GM19351 (cell line): ENCODE data around the gene COL24A1.

Experiments used
- ATAC-seq: cut with Tn5 transposase; IDR thresholded peaks from one replicate; pipeline ENCODE4 v1.9.1; 2021; ENCODE audit warnings: mild to moderate bottlenecking, moderate library complexity; ENCODE audit not compliant: unreplicated experiment

COL24A1 gene

GRCh38 chr1:86156566-86157455 is at the start of gene COL24A1:
Gene COL24A1, minus strand, starts transcription at chr1:86156772. Its CDS starts 376 bp downstream, at chr1:86156396.
- ATAC-seq, result no peak

GRCh38 chr1:86205741-86206140 is 49.2 kb upstream of the COL24A1 start:
- no peak for ATAC-seq

- no peak for ATAC-seq
These were observed 46.2 kb upstream of the COL24A1 start for GRCh38 chr1:86202552-86203340.

DNA sequence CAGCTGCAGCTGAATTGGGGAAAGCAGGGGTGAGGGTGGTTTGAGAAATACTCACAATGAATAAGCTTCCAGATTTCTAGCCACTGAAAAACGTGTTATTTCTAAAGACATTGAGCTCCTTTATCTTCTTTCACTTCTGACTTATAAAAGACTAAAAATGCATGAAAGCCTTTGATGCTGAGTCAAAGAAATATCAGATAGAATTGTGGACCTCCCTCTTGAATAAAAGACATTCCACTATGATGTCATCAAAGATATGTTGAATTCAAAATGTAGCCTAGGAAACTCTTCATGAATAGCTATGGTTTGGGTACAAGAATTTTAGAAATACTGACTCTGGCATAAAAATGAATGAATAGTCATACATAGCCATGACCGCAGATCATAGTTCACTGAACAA is 44.7 kb upstream of the COL24A1 start:
- no peak for ATAC-seq

GRCh38 chr1:86200901-86201300 is 44.3 kb upstream of the COL24A1 start:
- no peak for ATAC-seq

GRCh38 chr1:86197206-86197855 is 40.8 kb upstream of the COL24A1 start:
- no peak for ATAC-seq

GRCh38 chr1:86195281-86195680 is 38.7 kb upstream of the COL24A1 start:
- no peak for ATAC-seq

DNA sequence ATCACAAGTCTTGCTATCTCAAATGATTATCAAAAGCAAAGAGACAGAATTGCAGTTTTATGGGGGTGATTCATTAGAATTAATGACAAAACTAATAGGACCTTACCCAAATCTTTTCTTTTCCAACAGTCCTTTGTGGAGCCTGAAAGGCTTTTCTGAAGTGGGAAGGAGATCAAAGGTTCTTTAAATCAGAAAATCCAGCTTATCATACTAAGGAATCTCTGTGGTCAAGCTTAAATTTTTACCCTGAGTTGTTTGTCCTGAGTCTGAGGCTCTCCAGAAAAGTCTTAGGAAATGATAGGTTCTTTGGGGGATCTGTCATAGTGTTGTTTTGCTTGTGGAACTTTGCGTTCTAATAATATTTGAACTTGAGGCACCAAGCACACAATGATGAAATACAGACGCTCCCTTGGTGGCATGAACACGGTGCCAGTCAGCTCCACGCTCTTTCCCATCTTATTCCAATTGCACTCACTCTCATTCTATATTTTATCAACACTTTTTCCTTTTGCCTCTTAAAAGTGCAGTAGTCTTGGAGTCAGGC is 38.0 kb upstream of the COL24A1 start:
- no peak for ATAC-seq

DNA sequence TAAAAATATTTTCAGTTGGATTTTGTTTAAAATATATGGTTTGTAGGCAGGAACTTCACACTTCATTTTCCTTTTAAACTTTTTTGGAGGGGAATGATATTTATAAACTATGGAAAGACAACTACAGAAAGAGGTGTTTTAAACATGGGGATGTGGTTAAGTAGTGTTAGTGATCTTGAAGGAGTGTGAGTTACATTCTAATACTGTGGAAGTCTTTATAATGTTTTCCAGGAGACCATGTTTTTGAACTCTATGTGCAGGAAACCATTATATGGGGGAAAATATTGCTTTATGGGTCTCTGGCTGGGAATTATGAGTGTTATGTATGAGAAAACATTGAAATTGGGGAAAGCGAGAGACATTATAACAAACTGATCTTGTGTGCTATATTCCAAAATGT is 35.8 kb upstream of the COL24A1 start:
- no peak for ATAC-seq

DNA sequence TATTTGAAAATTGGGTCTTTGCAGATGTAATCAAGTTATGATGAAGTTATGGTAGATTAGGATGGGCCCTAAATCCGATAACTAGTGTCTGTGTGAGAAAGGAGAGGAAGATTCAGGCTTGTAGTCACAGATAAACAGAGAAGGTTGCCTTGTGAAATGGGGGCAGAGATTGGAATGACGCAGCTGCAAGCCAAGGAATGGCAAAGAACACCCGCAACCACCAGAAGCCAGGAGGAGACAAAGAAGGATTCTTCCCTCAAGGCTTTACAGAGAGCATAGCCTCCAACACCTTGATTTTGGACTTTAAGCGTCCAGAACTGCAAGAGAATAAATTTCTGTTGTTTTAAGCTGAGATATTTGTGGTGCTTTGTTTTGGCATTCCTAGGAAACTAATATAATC is 35.4 kb upstream of the COL24A1 start:
- no peak for ATAC-seq

DNA sequence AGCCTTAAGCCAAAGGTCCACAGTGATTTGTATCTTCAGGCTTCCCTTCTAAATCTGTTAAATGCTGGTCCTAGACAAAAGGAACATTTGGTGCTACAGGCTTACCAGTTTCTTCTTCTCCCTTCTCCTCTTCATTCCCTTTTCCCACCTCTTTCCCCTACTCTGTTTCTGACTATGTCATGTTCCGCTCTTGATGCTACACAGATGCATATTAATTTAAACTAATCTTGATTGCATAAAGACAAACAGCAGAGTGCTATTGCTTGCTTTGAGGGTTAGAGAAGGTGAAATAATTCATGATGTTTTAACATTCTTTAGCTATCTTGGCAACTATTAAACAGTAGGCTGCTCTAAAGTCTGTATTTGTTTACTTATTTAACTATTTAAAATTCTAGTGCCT is 34.3 kb upstream of the COL24A1 start:
- ATAC-seq, result no peak

GRCh38 chr1:86184426-86184825 is 27.9 kb upstream of the COL24A1 start:
- ATAC-seq, result no peak

- ATAC-seq, result no peak
These were observed 27.2 kb upstream of the COL24A1 start for GRCh38 chr1:86183810-86184209.

- no peak for ATAC-seq
These were observed 19.7 kb upstream of the COL24A1 start for GRCh38 chr1:86176226-86176625.

DNA sequence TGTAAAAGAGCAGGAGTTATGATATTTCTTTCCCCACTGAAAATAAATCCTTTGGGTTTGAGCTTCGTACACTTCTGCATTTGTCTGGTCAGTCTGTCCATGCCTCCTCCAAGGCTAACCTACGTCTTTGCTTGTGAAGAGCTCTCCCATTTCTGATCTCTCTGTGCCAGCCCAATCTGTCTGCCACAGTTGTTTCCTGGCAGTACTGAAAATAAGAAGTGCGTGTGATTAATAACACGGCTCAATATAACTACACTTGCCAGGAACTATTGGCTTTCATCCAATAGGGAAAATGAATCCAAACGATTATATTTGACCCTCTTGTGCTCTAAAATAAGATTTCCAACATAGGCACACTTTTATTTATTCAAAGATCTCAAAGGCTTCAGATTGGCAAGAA is 19.2 kb upstream of the COL24A1 start:
- ATAC-seq, result no peak

DNA sequence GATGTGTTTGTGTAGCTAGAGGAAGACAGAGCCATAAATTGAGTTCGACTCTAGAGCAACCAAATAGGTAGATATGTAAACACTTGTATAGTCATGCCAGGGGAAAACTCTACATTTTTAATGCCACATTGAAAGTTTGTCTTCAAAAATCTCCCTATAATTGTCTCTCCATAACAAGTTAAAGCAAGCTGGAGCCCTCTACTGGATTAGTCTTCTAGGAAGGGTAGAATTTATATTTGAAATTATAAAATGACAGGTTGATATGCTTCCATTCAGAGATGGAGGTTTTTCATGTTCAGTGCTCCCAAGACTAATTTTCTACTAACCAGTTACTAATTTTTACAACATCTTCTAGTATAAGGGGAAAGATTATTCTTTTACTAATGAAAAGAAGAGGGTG is 13.1 kb upstream of the COL24A1 start:
- no peak for ATAC-seq

DNA sequence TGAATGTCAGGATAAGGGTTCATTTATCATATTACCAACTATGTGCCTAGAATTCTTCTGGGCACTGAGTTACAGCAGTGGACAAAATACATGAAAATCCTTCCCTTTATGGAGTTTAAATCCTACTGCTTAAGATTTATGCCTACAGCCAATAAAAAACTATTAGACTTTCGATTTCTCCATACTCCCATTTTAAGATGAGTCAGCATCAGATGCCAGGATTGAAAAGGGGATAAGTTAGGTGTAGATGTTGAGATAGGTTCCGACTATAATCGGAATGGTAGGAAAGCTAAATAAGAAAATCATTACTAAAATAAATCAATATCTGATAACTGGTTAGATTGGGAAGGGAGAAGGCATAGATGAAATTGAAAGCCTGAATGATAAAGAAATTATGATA is 3.2 kb upstream of the COL24A1 start:
- ATAC-seq, result no peak

DNA sequence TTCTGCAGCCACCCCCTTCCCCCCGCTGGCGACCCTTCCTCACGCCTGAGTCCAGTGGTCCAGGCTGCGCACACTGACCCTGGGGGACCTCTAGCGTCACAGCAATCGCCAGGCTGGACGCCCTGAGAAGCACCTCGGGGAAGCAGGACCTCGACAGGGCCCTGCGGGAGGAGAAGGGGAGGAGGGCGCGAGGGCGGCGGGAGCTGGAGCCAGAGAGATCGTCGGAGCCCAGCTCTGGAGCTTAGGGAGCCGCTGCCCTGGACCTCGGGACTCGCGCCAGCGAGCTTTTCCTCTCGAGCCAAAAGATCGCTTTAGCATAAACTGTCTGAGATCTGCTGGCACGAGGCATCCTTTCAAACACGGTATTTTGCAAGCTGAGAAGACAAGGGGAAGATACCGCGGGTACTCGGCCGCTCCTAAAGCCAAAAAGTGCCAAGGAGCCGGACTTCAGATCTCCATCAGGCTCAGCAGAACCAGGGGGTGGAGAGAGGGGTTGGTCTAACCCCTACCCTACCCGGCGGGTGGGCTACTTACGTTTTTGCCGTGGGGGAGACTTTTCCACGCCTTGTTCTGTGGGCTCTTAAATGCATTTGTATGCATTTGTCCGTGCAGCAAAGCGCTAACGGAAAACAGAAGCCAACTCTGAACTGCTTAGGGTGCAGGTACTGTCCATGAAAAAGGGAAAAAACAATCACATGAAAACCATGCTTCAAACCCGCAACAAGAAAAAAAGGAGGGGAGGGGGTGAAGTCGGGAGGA is 586 bp downstream of the COL24A1 start:
- ATAC-seq, result no peak

DNA sequence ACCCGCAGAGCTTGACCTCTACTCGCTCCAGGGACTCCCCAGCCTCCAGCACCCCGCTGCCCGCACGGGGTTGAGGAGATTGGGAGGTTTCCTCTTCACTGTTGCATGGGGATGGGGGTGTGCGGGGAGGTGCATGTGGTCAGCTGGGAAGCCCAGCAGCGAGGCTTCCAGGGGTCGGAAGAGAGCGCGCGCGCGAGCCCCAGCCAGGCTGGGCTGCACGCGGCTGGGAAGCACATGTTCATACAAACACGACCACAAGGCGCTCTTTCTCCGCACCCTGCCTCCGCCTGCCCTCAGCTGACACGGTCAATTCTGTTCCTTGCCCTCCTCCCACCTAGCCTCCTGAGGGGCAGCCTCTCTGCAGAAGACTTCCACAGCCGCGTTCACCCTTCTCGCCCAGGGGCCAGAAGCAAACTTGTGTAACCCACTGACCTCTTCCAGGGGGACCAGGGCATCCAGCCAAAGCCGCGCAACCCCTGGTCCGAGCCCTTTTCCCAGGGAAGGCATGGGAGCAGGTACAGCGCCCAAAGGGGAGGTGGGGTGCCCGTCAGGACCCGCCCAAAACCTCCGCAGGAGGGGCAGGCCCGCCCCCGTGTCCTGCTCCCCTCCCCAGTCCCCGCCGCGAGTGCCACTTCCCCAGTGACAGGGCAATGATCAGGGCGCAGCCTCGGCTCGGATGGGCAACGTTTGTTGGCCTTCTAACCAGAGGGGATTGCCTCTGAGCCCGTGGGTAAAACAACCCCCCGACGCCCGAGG is 1.3 kb downstream of the COL24A1 start:
- ATAC-seq, result no peak

DNA sequence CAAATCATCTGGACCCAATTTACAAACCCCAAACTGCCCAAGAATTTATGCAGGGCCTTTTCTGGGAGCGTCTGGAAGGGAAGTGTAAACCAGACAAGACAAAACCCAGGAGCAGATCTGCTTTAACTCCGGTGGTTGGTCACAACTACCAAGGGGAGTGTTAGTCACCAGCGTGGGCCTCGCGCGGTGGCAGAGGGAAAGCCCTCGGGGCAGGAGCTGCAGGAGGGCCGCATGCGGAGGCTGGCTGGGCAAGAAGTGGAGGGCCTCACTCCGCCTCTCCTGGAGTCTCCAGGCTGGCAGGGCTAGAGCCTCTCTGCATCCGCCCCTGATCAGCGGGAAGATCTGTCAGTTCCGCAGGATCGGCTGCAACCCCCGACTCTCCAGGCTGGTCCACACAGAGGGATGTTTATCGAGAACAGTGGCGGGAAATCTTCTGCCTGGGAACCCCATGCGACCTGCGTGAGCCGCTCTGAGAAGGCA is 2.0 kb downstream of the COL24A1 start:
- no peak for ATAC-seq
